GM19238 (cell line): ENCODE data around the gene GPSM1.

Experiments
- DNase-seq: peaks from one replicate; pipeline ENCODE4 v3.0.0; 2011; ENCODE audit warnings: low spot score; ENCODE audit not compliant: insufficient read length

Gene GPSM1

GRCh38 chr9:136291306-136292025 is 35.9 kb upstream of the GPSM1 start:
- no peak for DNase-seq

GRCh38 chr9:136292026-136292538 is 35.3 kb upstream of the GPSM1 start:
- no peak for DNase-seq

- no peak for DNase-seq
These were observed 34.5 kb upstream of the GPSM1 start for GRCh38 chr9:136292591-136293448.

GRCh38 chr9:136293476-136294077 is 33.8 kb upstream of the GPSM1 start:
- DNase-seq: no peak

GRCh38 chr9:136294437-136294836 is 32.9 kb upstream of the GPSM1 start:
- no peak for DNase-seq

GRCh38 chr9:136295055-136295454 is 32.3 kb upstream of the GPSM1 start:
- DNase-seq: no peak

- DNase-seq: no peak
These were observed 31.6 kb upstream of the GPSM1 start for GRCh38 chr9:136295542-136296433.

- no peak for DNase-seq
These were observed 30.8 kb upstream of the GPSM1 start for GRCh38 chr9:136296434-136297015.

- DNase-seq: no peak
These were observed 30.2 kb upstream of the GPSM1 start for GRCh38 chr9:136297016-136297691.

GRCh38 chr9:136297766-136298735 is 29.3 kb upstream of the GPSM1 start:
- no peak for DNase-seq

- no peak for DNase-seq
These were observed 28.2 kb upstream of the GPSM1 start for GRCh38 chr9:136299116-136299515.

GRCh38 chr9:136299541-136299940 is 27.8 kb upstream of the GPSM1 start:
- DNase-seq: no peak

GRCh38 chr9:136300016-136300545 is 27.3 kb upstream of the GPSM1 start:
- DNase-seq: no peak

- DNase-seq: no peak
These were observed 26.5 kb upstream of the GPSM1 start for GRCh38 chr9:136300866-136301265.

GRCh38 chr9:136302527-136302926 is 24.8 kb upstream of the GPSM1 start:
- DNase-seq: no peak

- no peak for DNase-seq
These were observed 24.1 kb upstream of the GPSM1 start for GRCh38 chr9:136303066-136303824.

GRCh38 chr9:136303825-136304416 is 23.4 kb upstream of the GPSM1 start, which contains the start of gene CCDC187:
Gene CCDC187 (minus strand): TSS chr9:136304094. CDS start chr9:136303830, 264 bp downstream.
- no peak for DNase-seq
